ENCODE data around the gene ANKRD45.

- TF ChIP-seq EP300 (IDR thresholded peaks at IDR 0.05) = no peak
- TF ChIP-seq CTCF (IDR thresholded peaks at IDR 0.05) = no peak
Measured at GRCh38 chr1:173570370-173571007, 99.2 kb downstream of the ANKRD45 start.
